SHP77 (cell line): Measurements from ENCODE around the gene IL9R.
"Not testable (repeated sequence)": the region's sequence is repeated elsewhere in the genome, so short reads cannot be mapped to it uniquely, and the experiment has no call there.

Experiments used
- DNase-seq, 2 experiments: peaks; one replicate each; lab custom pipeline; 2025; lab: John Stamatoyannopoulos, UW

Gene IL9R

DNA sequence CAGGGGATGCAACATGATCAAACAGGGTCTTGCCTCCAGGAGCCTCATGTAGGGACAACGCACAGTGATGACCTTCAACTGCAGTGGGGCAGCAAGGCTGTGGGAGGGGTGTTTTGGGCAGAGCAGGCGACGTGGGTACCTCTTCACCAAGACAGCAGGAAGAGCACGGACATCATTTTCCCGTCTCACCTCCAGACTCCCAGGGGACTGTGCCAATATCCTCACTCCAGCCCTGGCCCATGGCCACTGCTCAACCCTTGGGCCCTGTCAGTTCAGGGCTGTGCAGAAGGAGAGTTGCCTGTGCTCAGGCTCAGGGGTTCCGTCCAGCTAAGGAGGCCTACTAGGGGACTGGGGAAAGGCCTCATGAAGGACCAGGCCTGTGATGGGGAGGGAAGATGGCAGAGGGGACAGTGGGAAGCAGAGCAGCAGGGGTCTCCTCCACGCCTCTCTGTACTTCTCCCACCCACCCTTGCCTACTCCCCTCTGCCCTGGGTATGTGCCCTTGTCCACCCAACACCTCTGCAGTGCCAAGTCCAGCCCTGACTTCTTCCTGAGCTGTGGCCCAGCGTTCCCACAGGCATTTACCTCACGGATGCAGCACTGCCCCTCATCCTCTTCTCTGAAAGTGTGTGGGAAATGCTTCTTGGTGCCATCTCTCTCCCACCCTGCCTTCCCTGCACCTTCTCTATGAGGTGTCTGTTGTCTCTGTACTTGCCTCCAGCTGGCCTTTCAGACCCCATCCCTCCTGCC is 1.4 kb downstream of the IL9R start:
- no peak for DNase-seq

DNA sequence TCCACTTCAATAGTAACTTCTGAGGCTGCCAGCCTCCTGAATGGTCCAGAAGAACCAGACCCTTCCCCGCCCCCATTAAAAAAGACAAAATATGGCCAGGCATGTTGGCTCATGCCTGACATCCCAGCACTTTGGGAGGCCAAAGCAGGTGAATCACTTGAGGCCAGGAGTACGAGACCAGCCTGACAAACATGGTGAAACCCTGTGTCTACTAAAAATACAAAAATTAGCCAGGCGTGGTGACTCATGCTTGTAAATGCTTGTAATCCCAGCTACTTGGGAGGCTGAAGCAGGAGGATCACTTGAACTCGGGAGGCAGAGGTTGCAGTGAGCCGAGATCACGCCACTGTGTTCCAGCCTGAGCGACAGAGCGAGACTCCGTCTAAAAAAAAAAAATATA is 2.3 kb downstream of the IL9R start:
- DNase-seq: not testable (repeated sequence)

- no peak for DNase-seq
Observed at GRCh38 chrX:156000361-156000926, 2.9 kb downstream of the IL9R start.

GRCh38 chrX:156001001-156001666 is 3.6 kb downstream of the IL9R start:
- no peak for DNase-seq

- no peak for DNase-seq
Observed at GRCh38 chrX:156001667-156002021, 4.1 kb downstream of the IL9R start.

DNA sequence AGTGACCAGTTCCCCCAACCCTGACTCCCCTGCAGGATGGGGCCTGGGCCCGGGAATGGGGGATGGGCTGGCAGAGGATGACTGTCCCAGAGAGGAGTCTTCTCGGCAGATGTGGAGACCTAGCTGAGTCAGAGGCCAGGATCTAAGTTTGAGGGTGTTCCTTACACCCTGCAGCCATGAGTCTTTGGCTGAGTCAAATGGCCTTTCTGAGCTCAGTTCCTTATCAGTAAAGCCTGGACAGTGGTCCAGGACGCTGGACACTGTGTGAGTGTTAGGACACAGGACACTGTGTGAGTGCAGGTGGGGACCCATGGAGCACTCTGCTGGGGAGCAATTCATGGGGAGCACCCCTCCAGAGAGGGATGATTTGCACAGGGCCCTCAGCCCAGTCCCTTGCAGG is 5.0 kb downstream of the IL9R start:
- no peak for DNase-seq

- no peak for DNase-seq
Observed at GRCh38 chrX:156003486-156004185, 6.1 kb downstream of the IL9R start.

GRCh38 chrX:156004256-156004655 is 6.8 kb downstream of the IL9R start:
- no peak for DNase-seq

DNA sequence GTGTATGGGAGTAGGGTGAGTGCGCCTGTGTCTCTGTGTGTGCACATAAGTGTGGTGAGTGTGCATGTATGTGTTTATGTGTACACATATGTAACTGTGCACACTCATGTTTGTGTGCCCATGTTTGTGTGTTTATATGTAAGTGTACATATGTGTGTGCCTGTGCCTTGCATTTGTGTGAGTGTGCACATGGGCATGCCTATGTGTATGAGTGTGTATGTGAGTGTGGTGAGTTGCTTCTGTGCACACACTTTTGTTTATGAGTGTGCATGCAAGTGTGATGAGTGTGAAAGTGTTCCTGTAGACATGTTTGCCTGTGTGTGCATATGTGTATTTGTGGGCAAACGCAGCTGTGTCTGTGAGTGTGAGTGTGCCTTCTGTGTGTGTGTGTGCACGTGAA is 7.2 kb downstream of the IL9R start:
- DNase-seq: no peak

DNA sequence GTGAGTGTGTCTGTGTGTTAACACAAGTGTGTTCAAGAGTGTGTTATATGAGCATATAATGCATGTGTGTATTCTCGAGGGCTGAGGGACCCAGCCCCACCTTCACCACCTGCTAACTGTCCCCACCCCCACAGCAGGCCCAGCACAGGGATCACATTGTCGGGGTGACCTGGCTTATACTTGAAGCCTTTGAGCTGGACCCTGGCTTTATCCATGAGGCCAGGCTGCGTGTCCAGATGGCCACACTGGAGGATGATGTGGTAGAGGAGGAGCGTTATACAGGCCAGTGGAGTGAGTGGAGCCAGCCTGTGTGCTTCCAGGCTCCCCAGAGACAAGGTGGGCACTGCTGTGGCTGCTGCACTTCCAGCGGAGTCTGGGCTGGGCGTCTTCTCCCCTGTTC is 7.6 kb downstream of the IL9R start:
- no peak for DNase-seq

GRCh38 chrX:156006468-156006867 is 9.0 kb downstream of the IL9R start:
- not testable (repeated sequence) for DNase-seq

GRCh38 chrX:156008379-156008778 is 10.9 kb downstream of the IL9R start:
- DNase-seq: not testable (repeated sequence)

- no peak for DNase-seq
Observed at GRCh38 chrX:156008915-156009314, 11.4 kb downstream of the IL9R start.

GRCh38 chrX:156009691-156010090 is 12.2 kb downstream of the IL9R start:
- DNase-seq: not testable (repeated sequence)

- DNase-seq: not testable (repeated sequence)
Observed at GRCh38 chrX:156013286-156013953, 15.9 kb downstream of the IL9R start.

- DNase-seq: not testable (repeated sequence)
Observed at GRCh38 chrX:156019846-156020245, 22.4 kb downstream of the IL9R start.

DNA sequence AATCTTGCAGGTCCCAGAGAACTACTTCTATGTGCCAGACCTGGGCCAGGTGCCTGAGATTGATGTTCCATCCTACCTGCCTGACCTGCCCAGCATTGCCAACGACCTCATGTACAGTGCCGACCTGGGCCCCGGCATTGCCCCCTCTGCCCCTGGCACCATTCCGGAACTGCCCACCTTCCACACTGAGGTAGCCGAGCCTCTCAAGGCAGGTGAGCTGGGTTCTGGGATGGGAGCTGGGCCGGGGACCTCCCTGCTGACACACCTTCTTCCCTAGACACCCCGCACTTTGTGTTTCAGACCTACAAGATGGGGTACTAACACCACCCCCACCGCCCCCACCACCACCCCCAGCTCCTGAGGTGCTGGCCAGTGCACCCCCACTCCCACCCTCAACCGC is 25.5 kb downstream of the IL9R start:
- DNase-seq: not testable (repeated sequence)

- DNase-seq: not testable (repeated sequence)
Observed at GRCh38 chrX:156024949-156025492, 27.5 kb downstream of the IL9R start.

- DNase-seq: not testable (repeated sequence)
Observed at GRCh38 chrX:156028653-156029237, 31.2 kb downstream of the IL9R start.

- not testable (repeated sequence) for DNase-seq
Observed at GRCh38 chrX:156029296-156029695, 31.8 kb downstream of the IL9R start.

DNA sequence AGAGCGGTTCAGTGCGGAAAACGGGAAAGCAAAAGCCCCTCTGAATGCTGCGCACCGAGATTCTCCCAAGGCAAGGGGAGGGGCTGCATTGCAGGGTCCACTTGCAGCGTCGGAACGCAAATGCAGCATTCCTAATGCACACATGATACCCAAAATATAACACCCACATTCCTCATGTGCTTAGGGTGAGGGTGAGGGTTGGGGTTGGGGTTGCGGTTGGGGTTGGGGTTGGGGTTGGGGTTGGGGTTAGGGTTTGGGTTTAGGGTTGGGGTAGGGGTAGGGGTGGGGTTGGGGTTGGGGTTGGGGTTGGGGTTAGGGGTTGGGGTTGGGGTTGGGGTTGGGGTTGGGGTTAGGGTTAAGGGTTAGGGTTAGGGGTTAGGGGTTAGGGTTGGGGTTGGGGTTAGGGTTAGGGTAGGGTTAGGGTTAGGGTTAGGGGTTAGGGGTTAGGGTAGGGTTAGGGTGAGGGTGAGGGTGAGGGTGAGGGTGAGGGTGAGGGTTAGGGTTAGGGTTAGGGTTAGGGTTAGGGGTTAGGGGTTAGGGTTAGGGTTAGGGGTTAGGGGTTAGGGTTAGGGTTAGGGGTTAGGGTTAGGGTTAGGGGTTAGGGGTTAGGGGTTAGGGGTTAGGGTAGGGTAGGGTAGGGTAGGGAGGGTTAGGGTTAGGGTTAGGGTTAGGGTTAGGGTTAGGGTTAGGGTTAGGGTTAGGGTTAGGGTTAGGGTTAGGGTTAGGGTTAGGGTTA is 32.4 kb downstream of the IL9R start:
- not testable (repeated sequence) for DNase-seq
